MM.1S (cell line): ENCODE results near the gene BCCIP.

Source experiments
- DNase-seq: peaks from one replicate; pipeline ENCODE4 v3.0.0-alpha.2; 2015
- H2AFZ ChIP-seq: fragments of 300-600 bp; sonication (generic); 2 replicates; pipeline ENCODE4 v1.6.0; 2016; ENCODE audit warnings: antibody characterized with exemption, low read length
- H3F3A ChIP-seq: fragments of 300-600 bp; sonication (generic); 2 replicates; pipeline ENCODE4 v1.6.1; 2016; ENCODE audit warnings: mild to moderate bottlenecking, antibody characterized with exemption, low read length, moderate library complexity, mixed read lengths; ENCODE audit not compliant: insufficient read depth
- H3K27ac ChIP-seq: fragments of 300-600 bp; sonication (generic); 2 replicates; pipeline ENCODE4 v1.5.1; 2016; ENCODE audit warnings: mild to moderate bottlenecking, low read length
- H3K27me3 ChIP-seq: fragments of 300-600 bp; sonication (generic); replicated peaks from 2 replicates; pipeline ENCODE4 v1.6.0; 2016; ENCODE audit warnings: low read length; ENCODE audit not compliant: insufficient read depth
- H3K36me3 ChIP-seq: fragments of 300-600 bp; sonication (generic); replicated peaks from 2 replicates; pipeline ENCODE4 v1.6.1; 2016; ENCODE audit warnings: mild to moderate bottlenecking, low read length, mixed read lengths; ENCODE audit not compliant: insufficient read depth
- H3K4me1 ChIP-seq: fragments of 300-600 bp; sonication (generic); 2 replicates; pipeline ENCODE4 v1.6.1; 2016; ENCODE audit warnings: low read length, mixed read lengths
- H3K4me2 ChIP-seq: fragments of 300-600 bp; sonication (generic); 2 replicates; pipeline ENCODE4 v1.6.0; 2016; ENCODE audit warnings: low read depth, low read length
- H3K4me3 ChIP-seq: fragments of 300-600 bp; sonication (generic); 2 replicates; pipeline ENCODE4 v1.5.1; 2016; ENCODE audit warnings: low read length, mixed read lengths
- H3K79me2 ChIP-seq: fragments of 300-600 bp; sonication (generic); 2 replicates; pipeline ENCODE4 v1.6.1; 2016; ENCODE audit warnings: mixed run types, low read length, mixed read lengths
- H3K9ac ChIP-seq: fragments of 300-600 bp; sonication (generic); 2 replicates; pipeline ENCODE4 v1.6.1; 2016; ENCODE audit warnings: low read length, mixed read lengths
- H3K9me2 ChIP-seq: fragments of 300-600 bp; sonication (generic); replicated peaks from 2 replicates; pipeline ENCODE4 v1.6.1; 2016; ENCODE audit warnings: mild to moderate bottlenecking, low read length, mixed read lengths; ENCODE audit not compliant: insufficient read depth
- H3K9me3 ChIP-seq: fragments of 300-600 bp; sonication (generic); replicated peaks from 2 replicates; pipeline ENCODE4 v1.6.1; 2016; ENCODE audit warnings: mild to moderate bottlenecking, low read length, mixed read lengths; ENCODE audit not compliant: insufficient read depth
- H4K20me1 ChIP-seq: fragments of 300-600 bp; sonication (generic); 2 replicates; pipeline ENCODE4 v1.6.1; 2016; ENCODE audit warnings: mild to moderate bottlenecking, low read length, moderate library complexity, mixed read lengths; ENCODE audit not compliant: insufficient read depth
- EZH2 ChIP-seq: fragments of 300-600 bp; sonication (generic); optimal IDR thresholded peaks from 2 replicates; pipeline ENCODE3; 2017; ENCODE audit warnings: low read depth, mild to moderate bottlenecking, antibody characterized with exemption, low read length, mixed read lengths
- EZH2phosphoT487 ChIP-seq: fragments of 300-600 bp; sonication (generic); IDR thresholded peaks from 2 replicates; pipeline ENCODE4 v1.6.1; 2018; ENCODE audit warnings: antibody characterized with exemption, low read length
- TF ChIP-seq, protein P1 (sequence below): fragments of 300-600 bp; sonication (generic); IDR thresholded peaks from 2 replicates; pipeline ENCODE4 v1.5.1; 2016; ENCODE audit warnings: antibody characterized with exemption, low read length, mixed read lengths

The BCCIP gene

DNA sequence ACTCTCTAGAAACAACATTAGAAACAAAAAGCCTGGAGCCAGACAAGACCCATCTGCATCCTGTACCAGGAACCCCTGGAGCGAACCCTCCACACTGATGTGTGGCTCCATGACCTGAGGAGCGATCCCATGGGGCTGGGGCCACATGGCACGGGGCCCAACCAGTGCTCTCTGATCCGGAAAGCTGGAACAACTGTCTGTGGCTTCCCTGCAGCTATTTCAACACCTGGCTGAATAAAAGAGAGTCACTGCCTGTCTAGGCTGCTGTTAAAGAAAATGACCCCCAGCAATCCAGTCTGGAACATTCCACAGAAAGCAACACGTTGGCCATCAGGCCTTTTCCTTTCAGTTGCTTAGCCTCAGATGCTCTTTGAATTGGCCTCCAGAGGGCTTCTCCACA, 21.2 kb upstream of the BCCIP start:
- Histone ChIP-seq H3K9me3 (no peaks in the 10 kb centered on the region), H3K79me2 (no peaks in the 10 kb centered on the region), H3K4me2 (no peak overlapping the region), H3K9ac (no peak overlapping the region), H3K4me3 (no peak overlapping the region), H3K27ac (no peak overlapping the region), H3K36me3 (no peaks in the 10 kb centered on the region), H3F3A (peaks cover 19% of the 10 kb centered on the region), H3K27me3 (no peaks in the 10 kb centered on the region), H4K20me1 (no peaks in the 10 kb centered on the region), H3K4me1 (peaks cover 30% of the 10 kb centered on the region), H2AFZ (no peak overlapping the region), H3K9me2 (no peaks in the 10 kb centered on the region)
- no peak for TF ChIP-seq EZH2phosphoT487
- no peak for TF ChIP-seq EZH2
- TF ChIP-seq, protein P1, sequence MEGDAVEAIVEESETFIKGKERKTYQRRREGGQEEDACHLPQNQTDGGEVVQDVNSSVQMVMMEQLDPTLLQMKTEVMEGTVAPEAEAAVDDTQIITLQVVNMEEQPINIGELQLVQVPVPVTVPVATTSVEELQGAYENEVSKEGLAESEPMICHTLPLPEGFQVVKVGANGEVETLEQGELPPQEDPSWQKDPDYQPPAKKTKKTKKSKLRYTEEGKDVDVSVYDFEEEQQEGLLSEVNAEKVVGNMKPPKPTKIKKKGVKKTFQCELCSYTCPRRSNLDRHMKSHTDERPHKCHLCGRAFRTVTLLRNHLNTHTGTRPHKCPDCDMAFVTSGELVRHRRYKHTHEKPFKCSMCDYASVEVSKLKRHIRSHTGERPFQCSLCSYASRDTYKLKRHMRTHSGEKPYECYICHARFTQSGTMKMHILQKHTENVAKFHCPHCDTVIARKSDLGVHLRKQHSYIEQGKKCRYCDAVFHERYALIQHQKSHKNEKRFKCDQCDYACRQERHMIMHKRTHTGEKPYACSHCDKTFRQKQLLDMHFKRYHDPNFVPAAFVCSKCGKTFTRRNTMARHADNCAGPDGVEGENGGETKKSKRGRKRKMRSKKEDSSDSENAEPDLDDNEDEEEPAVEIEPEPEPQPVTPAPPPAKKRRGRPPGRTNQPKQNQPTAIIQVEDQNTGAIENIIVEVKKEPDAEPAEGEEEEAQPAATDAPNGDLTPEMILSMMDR, result no peak
- no peak for DNase-seq

DNA sequence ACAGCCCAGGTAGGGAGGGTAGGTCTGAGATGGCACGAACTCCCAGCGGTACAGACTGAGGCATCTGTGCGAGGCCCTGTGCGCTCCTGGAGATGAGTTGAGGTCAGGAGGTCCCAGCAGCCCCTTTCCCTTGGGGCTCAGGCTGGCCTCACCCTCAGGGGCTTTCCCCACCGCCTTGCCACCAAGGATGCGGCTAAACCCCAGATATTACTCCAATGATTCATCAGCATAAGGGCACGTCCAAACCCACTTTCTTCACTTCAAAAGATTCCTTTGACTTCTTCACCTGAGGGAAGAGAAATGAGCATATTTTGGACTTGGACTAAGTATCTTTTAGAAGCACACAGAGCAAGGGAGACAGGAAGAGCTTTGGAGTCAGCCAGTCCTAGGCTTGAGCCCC, 20.6 kb upstream of the BCCIP start:
- Histone ChIP-seq H3K27ac (no peak overlapping the region), H3K36me3 (no peaks in the 10 kb centered on the region; the same call in 1 of the 2 replicates), H3K9ac (no peak overlapping the region), H3K4me3 (no peak overlapping the region), H3K27me3 (no peaks in the 10 kb centered on the region), H3K79me2 (no peaks in the 10 kb centered on the region), H3F3A (peaks cover 13% of the 10 kb centered on the region), H3K9me3 (no peaks in the 10 kb centered on the region), H2AFZ (no peak overlapping the region), H3K4me2 (no peak overlapping the region), H3K4me1 (peaks cover 24% of the 10 kb centered on the region), H4K20me1 (no peaks in the 10 kb centered on the region), H3K9me2 (no peaks in the 10 kb centered on the region)
- TF ChIP-seq, protein P1, result no peak
- TF ChIP-seq EZH2phosphoT487, result no peak
- TF ChIP-seq EZH2, result no peak
- DNase-seq, result no peak

DNA sequence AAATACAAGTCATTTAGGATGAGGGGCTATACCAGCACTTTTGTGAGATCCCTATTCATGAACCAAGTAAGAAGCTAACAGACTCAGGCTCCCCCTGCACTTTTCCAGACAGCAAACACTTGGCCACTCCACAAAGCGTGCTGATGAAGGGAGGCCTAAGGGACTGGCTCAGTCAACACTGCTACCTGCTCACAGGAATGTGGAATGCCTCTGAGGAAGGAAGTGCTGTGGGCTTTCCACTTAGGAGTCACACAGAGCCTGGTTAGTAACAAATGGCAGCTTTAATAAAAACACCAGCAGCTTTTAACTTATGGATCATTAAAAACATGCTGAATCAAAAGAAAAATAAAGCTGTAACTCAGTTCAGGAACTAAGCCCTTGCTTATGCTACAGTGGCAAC, 15.3 kb upstream of the BCCIP start:
- Histone ChIP-seq H4K20me1 (no peaks in the 10 kb centered on the region), H3K36me3 (no peaks in the 10 kb centered on the region; the same call in 1 of the 2 replicates), H3K9me3 (no peaks in the 10 kb centered on the region), H3K27ac (no peak overlapping the region), H3K79me2 (no peaks in the 10 kb centered on the region), H3K4me3 (no peak overlapping the region), H3K4me2 (no peak overlapping the region), H3K27me3 (no peaks in the 10 kb centered on the region), H2AFZ (no peak overlapping the region), H3K9ac (no peak overlapping the region), H3K9me2 (no peaks in the 10 kb centered on the region), H3K4me1 (no peaks in the 10 kb centered on the region), H3F3A (no peaks in the 10 kb centered on the region)
- TF ChIP-seq EZH2phosphoT487 (no peak), EZH2 (no peak)
- TF ChIP-seq, protein P1, result no peak
- DNase-seq, result no peak
